HK-2 (cell line): ENCODE results near the gene S100A9.
"Not testable (repeated sequence)": the region's sequence is repeated elsewhere in the genome, so short reads cannot be mapped to it uniquely, and the experiment has no call there.

Experiments used
- DNase-seq: peaks from one replicate; pipeline ENCODE4 v3.0.0-alpha.2; 2018; ENCODE audit not compliant: unreplicated experiment

Gene S100A9

GRCh38 chr1:153357853-153358690, at the start of gene S100A9:
TSS of gene S100A9 (plus strand) at chr1:153357854. CDS start at chr1:153358284, 430 bp downstream.
- DNase-seq, result no peak

- DNase-seq, result no peak
These were observed 49.1 kb upstream of the S100A9 start for GRCh38 chr1:153308540-153308939.

- no peak for DNase-seq
These were observed 48.2 kb upstream of the S100A9 start for GRCh38 chr1:153309441-153309840.

GRCh38 chr1:153310526-153310925, 47.1 kb upstream of the S100A9 start:
- no peak for DNase-seq

- no peak for DNase-seq
These were observed 45.0 kb upstream of the S100A9 start, which contains the start of gene PGLYRP3 for GRCh38 chr1:153312570-153313186. TSS of gene PGLYRP3 (minus strand) at chr1:153312952. CDS start at chr1:153310665, 2,287 bp downstream.

- DNase-seq, result no peak
These were observed 44.4 kb upstream of the S100A9 start for GRCh38 chr1:153313288-153313687.

GRCh38 chr1:153314388-153314787, 43.3 kb upstream of the S100A9 start:
- DNase-seq, result not testable (repeated sequence)

- DNase-seq, result not testable (repeated sequence)
These were observed 41.6 kb upstream of the S100A9 start for GRCh38 chr1:153316013-153316412.

GRCh38 chr1:153318145-153318544, 39.5 kb upstream of the S100A9 start:
- not testable (repeated sequence) for DNase-seq

- no peak for DNase-seq
These were observed 35.1 kb upstream of the S100A9 start for GRCh38 chr1:153322568-153322967.

GRCh38 chr1:153324912-153325311, 32.7 kb upstream of the S100A9 start:
- DNase-seq, result no peak

- no peak for DNase-seq
These were observed 23.8 kb upstream of the S100A9 start for GRCh38 chr1:153333902-153334301.

- DNase-seq, result no peak
These were observed 21.0 kb upstream of the S100A9 start for GRCh38 chr1:153336650-153337049.

- no peak for DNase-seq
These were observed 19.4 kb upstream of the S100A9 start for GRCh38 chr1:153337980-153338853.

- DNase-seq, result no peak
These were observed 17.9 kb upstream of the S100A9 start for GRCh38 chr1:153339802-153340201.

GRCh38 chr1:153340356-153340755, 17.3 kb upstream of the S100A9 start:
- no peak for DNase-seq

- no peak for DNase-seq
These were observed 16.2 kb upstream of the S100A9 start for GRCh38 chr1:153341431-153341934.

GRCh38 chr1:153342178-153342577, 15.5 kb upstream of the S100A9 start:
- no peak for DNase-seq

- no peak for DNase-seq
These were observed 14.5 kb upstream of the S100A9 start for GRCh38 chr1:153343040-153343681.

- DNase-seq, result no peak
These were observed 13.6 kb upstream of the S100A9 start for GRCh38 chr1:153343811-153344717.

- DNase-seq, result no peak
These were observed 13.0 kb upstream of the S100A9 start for GRCh38 chr1:153344718-153345025.
